GF-D8 (cell line): ENCODE results near the gene DNPEP.

Experiments
- DNase-seq: peaks from one replicate; lab custom pipeline; 2025; lab: John Stamatoyannopoulos, UW

The DNPEP gene

GRCh38 chr2:219362072-219362471, 25.6 kb downstream of the DNPEP start:
- DNase-seq: no peak

GRCh38 chr2:219358170-219359075, 29.3 kb downstream of the DNPEP start:
- no peak for DNase-seq

DNA sequence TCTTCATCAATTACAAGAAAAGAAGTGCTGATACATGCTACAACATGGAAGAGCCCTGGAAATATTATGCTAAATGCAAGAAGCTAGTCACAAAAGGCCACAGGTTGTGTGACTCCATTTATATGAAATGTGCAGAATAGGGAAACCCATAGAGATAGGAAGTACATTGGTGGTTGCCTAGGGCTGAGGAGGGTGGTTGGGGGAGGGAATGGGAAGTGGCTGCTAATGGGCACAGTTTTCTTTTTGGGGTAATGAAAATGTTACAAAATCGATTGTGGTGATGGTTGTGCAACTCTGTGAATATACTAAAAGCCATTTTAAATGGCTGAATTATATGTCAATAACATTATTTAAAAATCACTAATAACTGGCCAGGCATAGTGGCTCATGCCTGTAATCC, 30.9 kb downstream of the DNPEP start:
- DNase-seq: peak; percentile 25

- DNase-seq: no peak
Observed at GRCh38 chr2:219354582-219354981, 33.1 kb downstream of the DNPEP start.

DNA sequence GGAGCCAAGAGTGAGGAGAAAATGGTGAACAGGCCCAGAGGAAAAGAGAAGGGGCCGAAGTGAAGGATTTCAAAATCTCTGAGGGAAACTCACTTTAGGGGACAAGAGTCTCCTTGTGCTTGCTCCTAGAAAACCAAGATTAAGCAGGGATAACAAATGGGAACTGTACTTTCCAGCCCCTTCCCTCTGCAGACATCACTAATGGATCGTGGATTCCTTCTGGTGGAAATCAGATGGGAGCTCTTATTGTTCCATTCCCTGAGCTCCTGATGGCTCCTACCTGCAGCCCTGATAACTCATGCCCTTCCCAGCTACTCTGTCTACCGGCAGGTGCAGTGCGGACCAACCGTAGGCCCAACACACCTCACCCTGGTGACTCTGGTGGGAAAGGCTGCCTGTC, 34.6 kb downstream of the DNPEP start:
- DNase-seq: no peak

DNA sequence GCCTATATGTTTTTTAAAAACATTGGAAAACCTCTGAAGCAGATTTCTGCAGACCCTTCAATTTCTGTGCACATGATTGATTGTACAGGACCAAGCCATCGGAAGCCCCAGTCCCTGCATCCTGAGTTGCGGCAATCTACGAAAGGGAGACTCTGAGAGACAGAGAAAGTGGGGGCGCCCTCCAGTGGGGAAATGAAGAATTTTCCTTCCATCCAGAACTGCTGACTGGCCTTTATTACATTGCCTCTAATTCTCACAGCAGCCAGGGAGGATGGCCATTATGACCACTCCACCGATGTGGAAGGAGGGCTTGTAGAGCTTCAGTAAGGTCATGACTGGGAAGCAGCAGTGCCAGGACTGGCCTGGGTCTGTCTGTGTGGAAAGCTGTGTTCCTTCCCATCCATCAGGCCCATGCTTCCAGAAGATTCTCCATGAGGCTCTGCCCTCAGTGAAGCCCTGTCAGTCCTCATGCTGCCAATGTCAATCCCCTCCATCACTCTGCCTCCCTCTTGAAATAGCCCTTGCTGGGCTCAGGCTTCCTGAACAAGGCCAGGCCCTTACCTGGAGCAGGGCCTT, 35.2 kb downstream of the DNPEP start:
- peak; percentile 8 for DNase-seq

GRCh38 chr2:219350710-219351221, 36.9 kb downstream of the DNPEP start:
- no peak for DNase-seq

GRCh38 chr2:219350215-219350614, 37.5 kb downstream of the DNPEP start:
- no peak for DNase-seq

DNA sequence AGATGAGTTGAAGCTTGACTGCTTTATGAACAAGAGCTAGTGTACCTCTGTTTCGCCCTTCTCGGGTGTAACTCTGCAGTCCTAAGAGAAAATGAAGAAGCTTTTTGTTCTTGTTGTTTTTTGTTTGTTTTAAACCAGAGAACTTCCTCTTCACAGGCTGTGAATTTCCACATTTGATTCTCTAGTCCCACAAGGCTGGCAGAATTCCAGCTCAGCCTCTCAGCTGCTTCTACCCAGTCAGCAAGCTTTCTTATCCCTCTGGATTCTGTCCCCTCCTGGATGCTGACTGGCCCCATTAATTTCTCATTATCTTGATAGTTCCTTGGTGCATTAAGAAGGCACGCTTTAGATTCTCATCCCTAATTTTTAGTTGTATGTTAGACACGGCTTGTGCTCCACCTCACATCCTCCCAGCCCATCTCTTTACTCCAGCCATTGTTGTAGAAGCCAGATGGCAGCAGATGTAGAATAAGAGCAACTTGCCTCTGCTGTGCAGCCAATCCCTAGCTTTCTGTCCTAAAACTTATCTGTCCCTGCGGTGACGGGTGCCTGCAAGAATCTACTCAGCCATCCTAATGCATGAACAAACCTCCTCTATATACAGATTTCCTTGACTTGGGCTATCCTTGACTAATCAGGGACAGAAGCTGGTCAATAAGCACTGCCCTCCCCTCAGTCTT, 42.8 kb downstream of the DNPEP start:
- no peak for DNase-seq

DNA sequence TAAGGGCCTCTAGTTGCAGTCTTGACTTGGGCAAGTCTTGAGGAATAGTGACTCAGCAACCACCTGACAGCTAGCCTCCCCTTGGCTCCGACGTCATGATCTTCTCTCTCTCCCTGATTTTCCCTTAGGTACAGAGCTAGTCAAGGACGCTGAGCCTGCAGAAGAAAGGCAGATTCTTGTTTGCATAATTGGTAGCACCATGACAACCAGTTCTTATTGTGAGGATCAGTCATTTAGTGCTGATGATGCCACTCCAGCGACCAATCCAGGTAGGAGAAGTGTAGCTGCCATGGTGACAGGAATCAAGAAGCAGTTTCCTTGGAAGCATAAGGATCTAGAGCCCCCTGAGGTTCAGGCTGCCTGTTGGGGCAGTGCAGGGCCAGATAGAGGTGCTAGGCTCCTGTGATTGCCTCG, 52.3 kb downstream of the DNPEP start:
- no peak for DNase-seq

GRCh38 chr2:219334076-219334475, 53.6 kb downstream of the DNPEP start:
- no peak for DNase-seq

- DNase-seq: no peak
Observed at GRCh38 chr2:219332542-219332941, 55.2 kb downstream of the DNPEP start, which contains the start of gene RESP18. Gene RESP18, minus strand, starts transcription at chr2:219332744.

- DNase-seq: no peak
Observed at GRCh38 chr2:219331560-219332213, 56.0 kb downstream of the DNPEP start.

DNA sequence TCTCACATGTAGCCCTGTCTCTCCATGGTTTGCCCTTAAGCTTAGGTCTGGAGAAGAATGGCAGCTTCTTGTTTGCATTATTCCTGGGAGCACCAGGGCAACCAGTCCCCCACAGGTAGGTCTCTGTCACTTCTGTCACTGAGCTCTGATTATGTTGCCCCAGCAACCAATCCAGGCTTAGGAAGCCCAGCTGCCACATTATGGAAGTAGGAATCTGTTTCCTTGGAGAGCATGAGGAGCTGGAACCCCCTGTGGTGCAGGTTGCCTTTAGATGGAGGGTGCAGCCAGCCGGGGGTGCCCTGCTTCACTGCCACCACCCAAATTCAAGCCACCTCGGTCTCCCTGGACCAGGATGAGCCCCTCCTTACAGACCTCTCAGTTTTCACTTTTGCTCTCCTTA, 60.0 kb downstream of the DNPEP start:
- no peak for DNase-seq

- no peak for DNase-seq
Observed at GRCh38 chr2:219325657-219326315, 61.9 kb downstream of the DNPEP start.

DNA sequence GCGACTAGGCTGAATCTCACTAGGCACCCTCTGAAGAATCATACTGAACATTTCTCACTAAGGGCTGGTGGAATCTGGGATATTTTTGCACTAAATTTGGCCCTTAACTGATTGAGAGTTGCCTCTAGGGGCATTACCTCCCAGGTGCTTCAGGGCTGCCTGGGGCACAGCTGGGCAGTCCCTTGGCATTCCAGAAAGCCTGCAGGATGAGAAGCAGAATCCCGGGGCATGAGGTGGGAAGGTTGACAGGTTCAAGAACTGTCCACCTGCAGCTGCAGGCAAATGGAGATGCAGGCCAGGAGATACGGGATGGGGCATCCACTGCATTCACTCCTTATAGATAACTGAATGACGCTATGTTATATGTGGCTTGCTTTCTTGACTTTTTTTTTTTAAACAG, 62.6 kb downstream of the DNPEP start:
- no peak for DNase-seq

DNA sequence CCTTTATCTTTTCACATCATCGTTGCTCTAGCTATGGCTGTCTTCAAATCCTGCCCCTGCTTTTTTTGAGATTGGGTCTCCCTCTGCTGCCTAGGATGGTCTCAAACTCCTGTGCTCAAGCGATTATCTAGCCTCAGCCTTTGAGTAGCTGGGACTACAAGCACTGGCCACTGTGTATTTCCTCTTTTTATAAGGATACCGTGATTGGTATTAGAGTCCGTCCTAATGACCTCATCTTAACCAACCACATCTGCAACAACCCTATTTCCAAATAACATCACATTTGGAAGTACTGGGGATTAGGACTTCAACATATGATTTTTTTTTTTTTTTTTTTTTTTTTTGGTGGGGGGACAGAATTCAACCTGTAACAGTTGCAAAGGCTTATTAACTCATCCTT, 64.3 kb downstream of the DNPEP start:
- DNase-seq: no peak
